T-helper 2 cell treated with Interferon-gamma antibody and Interleukin-4, amounts not matched to agents 100 ng/mL and 5 ng/mL, for 36 hours (primary cell): Measurements from ENCODE around the gene EGFL6. TPM values are rescaled to one million over a fixed set of nuclear protein-coding genes. Genes with fewer than 3 reads are reported as not detected.

Experiments used
- total RNA-seq: library from RNA; stranded (reverse); gene quantifications from 2 replicates; pipeline ENCODE4 v1.2.3, GENCODE V29; 2022

Gene EGFL6
- total RNA-seq, 1 donor from 2014 or later: 9.2 TPM

Other genes starting within 250 kb of the EGFL6 start
- gene ATXN3L, start 249.5 kb upstream of the EGFL6 start, total RNA-seq: not detected in 2 replicates
- 8.4 and 9.9 TPM in 2 replicates for gene TCEANC, start 83.5 kb downstream of the EGFL6 start, total RNA-seq
- 6.2 and 9.0 TPM in 2 replicates for gene RAB9A, start 119.5 kb downstream of the EGFL6 start, total RNA-seq
- gene TRAPPC2, start 165.0 kb downstream of the EGFL6 start, total RNA-seq: 23.0 and 23.7 TPM in 2 replicates
- 25.1 and 26.6 TPM in 2 replicates for gene OFD1, start 165.1 kb downstream of the EGFL6 start, total RNA-seq
- not detected in 2 replicates for gene GPM6B, start 247.5 kb downstream of the EGFL6 start, total RNA-seq